Hepatocyte (in vitro differentiated cells): ENCODE measurements around the gene RNF13.

Source experiments
- CTCF ChIP-seq: fragments of 200-600 bp; sonication (generic); IDR thresholded peaks from 2 replicates; pipeline ENCODE4 v1.5.1; 2016; ENCODE audit warnings: antibody characterized with exemption, mild to moderate bottlenecking; ENCODE audit not compliant: poor library complexity
- EZH2 ChIP-seq: fragments of 200-600 bp; sonication (generic); IDR thresholded peaks from 2 replicates; pipeline ENCODE4 v1.6.1; 2016; ENCODE audit warnings: antibody characterized with exemption, mild to moderate bottlenecking, borderline replicate concordance
- EZH2phosphoT487 ChIP-seq: fragments of 200-600 bp; sonication (generic); IDR thresholded peaks from one replicate; pipeline ENCODE4 v1.6.1; 2018; ENCODE audit warnings: antibody characterized with exemption, mild to moderate bottlenecking, low read depth, moderate library complexity; ENCODE audit not compliant: unreplicated experiment, severe bottlenecking

GRCh38 chr3:149965278-149965677 lies 152.3 kb downstream of the RNF13 start:
- TF ChIP-seq EZH2phosphoT487 = no peak
- no peak for TF ChIP-seq CTCF
- no peak for TF ChIP-seq EZH2
